Liver (tissue), 9 donors: Measurements from ENCODE around the gene ING3. TPM values are rescaled to one million over a fixed set of nuclear protein-coding genes. Genes with fewer than 3 reads are reported as not detected.

Source experiments
- DNase-seq: peaks from one replicate; pipeline ENCODE4 v3.0.0-alpha.2; 2017; ENCODE audit warnings: low spot score
- H3K27ac ChIP-seq, 2 donors: one replicate each; pipeline ENCODE4 v1.7.0; 2013; ENCODE audit warnings: inconsistent platforms in 2 of 2, low read length in 2 of 2, control low read depth in 1 of 2, low read depth in 1 of 2, mild to moderate bottlenecking in 1 of 2
- H3K27me3 ChIP-seq, 4 donors: one replicate each; pipeline versions ENCODE4 v1.6.1 to v1.7.0; 2013; ENCODE audit warnings: low read length in 3 of 4, inconsistent platforms in 1 of 4, mild to moderate bottlenecking in 1 of 4, moderate library complexity in 1 of 4; ENCODE audit not compliant: control insufficient read depth in 4 of 4, insufficient read depth in 4 of 4
- H3K36me3 ChIP-seq, 4 donors: one replicate each; pipeline versions ENCODE4 v1.6.1 to v1.7.0; 2013; ENCODE audit warnings: low read length in 3 of 4, mild to moderate bottlenecking in 3 of 4, low read depth in 1 of 4, moderate library complexity in 1 of 4; ENCODE audit not compliant: control insufficient read depth in 4 of 4, insufficient read depth in 3 of 4
- H3K4me1 ChIP-seq, 4 donors: one replicate each; pipeline versions ENCODE4 v1.6.1 to v1.7.0; 2013; ENCODE audit warnings: low read length in 3 of 4, mild to moderate bottlenecking in 3 of 4, moderate library complexity in 1 of 4; ENCODE audit not compliant: control insufficient read depth in 4 of 4, insufficient read depth in 4 of 4
- H3K4me3 ChIP-seq, 3 donors: one replicate each; pipeline versions ENCODE4 v1.6.1 to v1.7.0; 2013; ENCODE audit warnings: low read length in 3 of 3, control low read depth in 1 of 3, low read depth in 1 of 3, mild to moderate bottlenecking in 1 of 3
- H3K9ac ChIP-seq, 2 donors: one replicate each; pipeline ENCODE4 v1.7.0; 2013; ENCODE audit warnings: low read length in 2 of 2, mild to moderate bottlenecking in 2 of 2, moderate library complexity in 2 of 2, control low read depth in 1 of 2, low read depth in 1 of 2
- H3K9me3 ChIP-seq, 4 donors: one replicate each; pipeline versions ENCODE4 v1.6.1 to v1.7.0; 2013; ENCODE audit warnings: low read length in 3 of 4; ENCODE audit not compliant: control insufficient read depth in 4 of 4
- CTCF ChIP-seq: fragments of 150-350 bp; IDR thresholded peaks from 2 replicates; pipeline ENCODE4 v1.5.1; 2017; ENCODE audit warnings: improper control_type of control experiment, low read depth, low read length; ENCODE audit not compliant: missing input control
- FOXA1 ChIP-seq: IDR thresholded peaks from 2 replicates; pipeline ENCODE4 v1.6.1; 2016; ENCODE audit warnings: antibody characterized with exemption
- FOXA2 ChIP-seq: IDR thresholded peaks from 2 replicates; pipeline ENCODE4 v1.6.1; 2016; ENCODE audit warnings: antibody characterized with exemption
- GABPA ChIP-seq, 2 donors: IDR thresholded peaks in 1 of 2; conservative IDR thresholded peaks in 1 of 2; 2 replicates each; pipeline ENCODE4 v1.6.1; 2016; ENCODE audit warnings: antibody characterized with exemption in 2 of 2, mild to moderate bottlenecking in 1 of 2, moderate library complexity in 1 of 2
- HNF4A ChIP-seq, 2 donors: conservative IDR thresholded peaks; 2 replicates each; pipeline ENCODE4 v1.6.1; 2016; ENCODE audit warnings: antibody characterized with exemption in 2 of 2, mild to moderate bottlenecking in 2 of 2
- JUND ChIP-seq, 2 donors: IDR thresholded peaks; 2 replicates each; pipeline ENCODE4 v1.6.1; 2016; ENCODE audit warnings: antibody characterized with exemption in 2 of 2
- MAX ChIP-seq: IDR thresholded peaks from 2 replicates; pipeline ENCODE4 v1.6.1; 2016; ENCODE audit warnings: antibody characterized with exemption
- NR2F2 ChIP-seq: IDR thresholded peaks from 2 replicates; pipeline ENCODE4 v1.6.1; 2016; ENCODE audit warnings: antibody characterized with exemption
- RAD21 ChIP-seq, 2 donors: IDR thresholded peaks; 2 replicates each; pipeline ENCODE4 v1.6.1; 2016; ENCODE audit warnings: antibody characterized with exemption in 2 of 2, mild to moderate bottlenecking in 2 of 2
- RXRA ChIP-seq, 2 donors: IDR thresholded peaks; 2 replicates each; pipeline ENCODE4 v1.6.1; 2017 to 2018; ENCODE audit warnings: antibody characterized with exemption in 2 of 2, mild to moderate bottlenecking in 1 of 2
- SP1 ChIP-seq: IDR thresholded peaks from 2 replicates; pipeline ENCODE4 v1.6.1; 2018; ENCODE audit warnings: antibody characterized with exemption, mild to moderate bottlenecking
- YY1 ChIP-seq: IDR thresholded peaks from 2 replicates; pipeline ENCODE4 v1.6.1; 2016; ENCODE audit warnings: antibody characterized with exemption, mild to moderate bottlenecking
- polyA plus RNA-seq, 2 donors: library from polyadenylated mRNA; stranded (reverse) in 1 of 2; unstranded in 1 of 2; fragments of 200-250 nt in 1 of 2; fragments of >200 nt in 1 of 2; fragmentation: Nextera tagmentation in 1 of 2; extraction: Ambion mirVana in 1 of 2; gene quantifications; one replicate each; pipeline versions ENCODE4 v1.2.1 to v1.2.3, GENCODE V29; 2013 to 2015
- total RNA-seq, 2 donors: library from RNA; depleted of rRNA; stranded (reverse); fragments of >200 nt; gene quantifications; one replicate each; pipeline ENCODE4 v1.2.3, GENCODE V29; 2014
- donor health status: healthy.
- donor health status: healthy.
- donor health status: healthy.
- donor health status: healthy.
- donor health status: healthy.

Gene ING3
- total and polyA plus RNA-seq, 4 donors = 3.8 to 14.0 (median 10.9) TPM

- TF ChIP-seq NR2F2 (no peak), HNF4A (conservative IDR thresholded peaks at IDR 0.05) (no peak), CTCF (no peak), RXRA (IDR thresholded peaks at IDR 0.05) (no peak), YY1 (no peak), JUND (IDR thresholded peaks at IDR 0.05) (no peak), GABPA (IDR thresholded peaks at IDR 0.05 in 1 of 2, conservative IDR thresholded peaks at IDR 0.05 in 1 of 2) (no peak), SP1 (no peak)
- no peak for DNase-seq
- peak overlapping the region; percentile 19 to 41 for H3K27ac ChIP-seq
- peaks cover 0 to 41% (median 19%) of the 10 kb centered on the region in 4 donors for H3K4me1 ChIP-seq
- peaks cover 0 to 2% (median 0%) of the 10 kb centered on the region in 4 donors for H3K36me3 ChIP-seq
- H3K9ac ChIP-seq = peak overlapping the region; percentile 74 to 97
- H3K4me3 ChIP-seq = no peak overlapping the region
- no peaks in the 10 kb centered on the region for H3K27me3 ChIP-seq
- H3K9me3 ChIP-seq = no peaks in the 10 kb centered on the region
Measured at GRCh38 chr7:120992272-120992964, 41.8 kb downstream of the ING3 start.

GRCh38 chr7:120992965-120993494 lies 42.5 kb downstream of the ING3 start:
- H3K4me3 ChIP-seq = no peak overlapping the region
- DNase-seq = no peak
- no peaks in the 10 kb centered on the region for H3K27me3 ChIP-seq
- H3K36me3 ChIP-seq = peaks cover 0 to 4% (median under 1%) of the 10 kb centered on the region in 4 donors
- H3K27ac ChIP-seq = peak overlapping the region in 1 of 2 donors; percentile 19
- H3K9me3 ChIP-seq = no peaks in the 10 kb centered on the region
- peaks cover 0 to 36% (median 16%) of the 10 kb centered on the region in 4 donors for H3K4me1 ChIP-seq
- no peak overlapping the region for H3K9ac ChIP-seq
- TF ChIP-seq SP1 (no peak), CTCF (no peak), FOXA2 (no peak), RAD21 (IDR thresholded peaks at IDR 0.05) (no peak), MAX (no peak), YY1 (no peak), RXRA (IDR thresholded peaks at IDR 0.05) (no peak), NR2F2 (no peak), FOXA1 (no peak)
